Ovary (tissue), 3 donors: ENCODE results near the gene IFNA5.

Source experiments
- POLR2A ChIP-seq: fragments of 450-650 bp; IDR thresholded peaks from one replicate; pipeline ENCODE4 v1.6.1; 2017; ENCODE audit warnings: antibody characterized with exemption, mild to moderate bottlenecking, moderate library complexity
- TF ChIP-seq, protein P1 (sequence below), 3 donors: fragments of 450-650 bp in 2 of 3; fragments of 200-600 bp in 1 of 3; IDR thresholded peaks; one replicate each; pipeline versions ENCODE4 v1.5.1 to v1.8.0; 2016 to 2022; ENCODE audit warnings: antibody characterized with exemption in 3 of 3, mild to moderate bottlenecking in 1 of 3
- donor health status: DM: no; HTN: no; CAD: no.

DNA sequence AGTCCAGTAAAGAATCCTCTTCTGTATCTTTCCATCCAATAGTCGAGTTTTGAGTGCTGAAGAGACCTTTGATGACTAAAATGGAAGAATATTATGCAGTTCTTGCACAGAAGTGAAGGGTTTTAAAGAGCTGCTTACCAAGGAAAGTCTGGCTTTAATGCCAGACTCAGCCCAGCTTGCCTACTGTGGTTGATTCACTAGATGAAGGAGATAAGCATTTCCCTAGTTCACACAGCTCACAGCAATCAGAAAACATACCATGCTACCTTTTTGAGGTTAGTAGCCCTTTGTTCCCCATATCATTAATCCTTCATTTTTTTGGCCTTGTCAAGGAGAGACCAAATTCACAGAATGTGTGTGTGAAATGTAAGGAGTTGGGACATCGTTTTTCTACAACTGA is 15.3 kb downstream of the IFNA5 start:
- no peak for TF ChIP-seq POLR2A
- TF ChIP-seq, protein P1, sequence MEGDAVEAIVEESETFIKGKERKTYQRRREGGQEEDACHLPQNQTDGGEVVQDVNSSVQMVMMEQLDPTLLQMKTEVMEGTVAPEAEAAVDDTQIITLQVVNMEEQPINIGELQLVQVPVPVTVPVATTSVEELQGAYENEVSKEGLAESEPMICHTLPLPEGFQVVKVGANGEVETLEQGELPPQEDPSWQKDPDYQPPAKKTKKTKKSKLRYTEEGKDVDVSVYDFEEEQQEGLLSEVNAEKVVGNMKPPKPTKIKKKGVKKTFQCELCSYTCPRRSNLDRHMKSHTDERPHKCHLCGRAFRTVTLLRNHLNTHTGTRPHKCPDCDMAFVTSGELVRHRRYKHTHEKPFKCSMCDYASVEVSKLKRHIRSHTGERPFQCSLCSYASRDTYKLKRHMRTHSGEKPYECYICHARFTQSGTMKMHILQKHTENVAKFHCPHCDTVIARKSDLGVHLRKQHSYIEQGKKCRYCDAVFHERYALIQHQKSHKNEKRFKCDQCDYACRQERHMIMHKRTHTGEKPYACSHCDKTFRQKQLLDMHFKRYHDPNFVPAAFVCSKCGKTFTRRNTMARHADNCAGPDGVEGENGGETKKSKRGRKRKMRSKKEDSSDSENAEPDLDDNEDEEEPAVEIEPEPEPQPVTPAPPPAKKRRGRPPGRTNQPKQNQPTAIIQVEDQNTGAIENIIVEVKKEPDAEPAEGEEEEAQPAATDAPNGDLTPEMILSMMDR (IDR thresholded peaks at IDR 0.05), result no peak
